ENCODE measurements around the gene CACNA1H. TPM values are rescaled to one million over a fixed set of nuclear protein-coding genes. Genes with fewer than 3 reads are reported as not detected.

CACNA1H gene
- total RNA-seq, 4 donors from 2014 or later = 17.0 to 63.6 (median 39.5) TPM

GRCh38 chr16:1177053-1177452 lies 24.1 kb downstream of the CACNA1H start:
- Histone ChIP-seq H3K27ac (peak overlapping the region in 3 of 4 donors; percentile 82 to 92 (median 83)), H3K9me3 (no peaks in the 10 kb centered on the region), H3K4me1 (peaks cover 6 to 32% (median 20%) of the 10 kb centered on the region in 4 donors), H3K4me3 (no peak overlapping the region), H3K36me3 (no peaks in the 10 kb centered on the region), H3K27me3 (peaks cover 8% of the 10 kb centered on the region)
- no peak for DNase-seq
- 78% methylated on average over 19 of the region's 19 CpGs; no CpG with 5 or more reads in 1 of the 2 donors for WGBS, 2 donors (ENCODE audit: low coverage in 1 of 2)
- intact Hi-C loops (cut with DNase I; ENCODE audit: low total_unique reads) (no loop called here), in situ Hi-C loops (cut with MboI; ENCODE audit: low pct_ligation_motif_present in 1 of 4, low pct_unique_long_range_greater_than_20kb in 1 of 4, low sequenced_read_pairs in 3 of 4) (no loop called here)
- no peak for TF ChIP-seq POLR2AphosphoS5 (IDR thresholded peaks at IDR 0.05)
- TF ChIP-seq EP300 (IDR thresholded peaks at IDR 0.05; ENCODE audit: low read depth) = no peak
- TF ChIP-seq POLR2A (IDR thresholded peaks at IDR 0.05) = no peak
- TF ChIP-seq, protein P1, sequence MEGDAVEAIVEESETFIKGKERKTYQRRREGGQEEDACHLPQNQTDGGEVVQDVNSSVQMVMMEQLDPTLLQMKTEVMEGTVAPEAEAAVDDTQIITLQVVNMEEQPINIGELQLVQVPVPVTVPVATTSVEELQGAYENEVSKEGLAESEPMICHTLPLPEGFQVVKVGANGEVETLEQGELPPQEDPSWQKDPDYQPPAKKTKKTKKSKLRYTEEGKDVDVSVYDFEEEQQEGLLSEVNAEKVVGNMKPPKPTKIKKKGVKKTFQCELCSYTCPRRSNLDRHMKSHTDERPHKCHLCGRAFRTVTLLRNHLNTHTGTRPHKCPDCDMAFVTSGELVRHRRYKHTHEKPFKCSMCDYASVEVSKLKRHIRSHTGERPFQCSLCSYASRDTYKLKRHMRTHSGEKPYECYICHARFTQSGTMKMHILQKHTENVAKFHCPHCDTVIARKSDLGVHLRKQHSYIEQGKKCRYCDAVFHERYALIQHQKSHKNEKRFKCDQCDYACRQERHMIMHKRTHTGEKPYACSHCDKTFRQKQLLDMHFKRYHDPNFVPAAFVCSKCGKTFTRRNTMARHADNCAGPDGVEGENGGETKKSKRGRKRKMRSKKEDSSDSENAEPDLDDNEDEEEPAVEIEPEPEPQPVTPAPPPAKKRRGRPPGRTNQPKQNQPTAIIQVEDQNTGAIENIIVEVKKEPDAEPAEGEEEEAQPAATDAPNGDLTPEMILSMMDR (IDR thresholded peaks at IDR 0.05) = no peak

GRCh38 chr16:1177750-1178149 lies 24.8 kb downstream of the CACNA1H start:
- TF ChIP-seq EP300 (IDR thresholded peaks at IDR 0.05; ENCODE audit: low read depth) (no peak), POLR2A (IDR thresholded peaks at IDR 0.05) (no peak), POLR2AphosphoS5 (IDR thresholded peaks at IDR 0.05) (no peak)
- TF ChIP-seq, protein P1 (IDR thresholded peaks at IDR 0.05) = no peak
- Histone ChIP-seq H3K4me3 (no peak overlapping the region), H3K9me3 (no peaks in the 10 kb centered on the region), H3K36me3 (no peaks in the 10 kb centered on the region), H3K27me3 (peaks cover 8% of the 10 kb centered on the region), H3K27ac (peak overlapping the region in 2 of 4 donors; percentile 82 to 92), H3K4me1 (peaks cover 10 to 37% (median 26%) of the 10 kb centered on the region in 4 donors)
- WGBS, 2 donors (ENCODE audit: low coverage in 1 of 2) = 74% methylated on average over 11 of the region's 13 CpGs; no CpG with 5 or more reads in 1 of the 2 donors
- no peak for DNase-seq
- in situ Hi-C loops (cut with MboI; ENCODE audit: low pct_ligation_motif_present in 1 of 4, low pct_unique_long_range_greater_than_20kb in 1 of 4, low sequenced_read_pairs in 3 of 4) = no loop called here
- intact Hi-C loops (cut with DNase I; ENCODE audit: low total_unique reads) = no loop called here

GRCh38 chr16:1178295-1178910 lies 25.5 kb downstream of the CACNA1H start:
- in situ Hi-C loops (cut with MboI; ENCODE audit: low pct_ligation_motif_present in 1 of 4, low pct_unique_long_range_greater_than_20kb in 1 of 4, low sequenced_read_pairs in 3 of 4) (no loop called here), intact Hi-C loops (cut with DNase I; ENCODE audit: low total_unique reads) (no loop called here)
- Histone ChIP-seq H3K9me3 (no peaks in the 10 kb centered on the region), H3K27me3 (peaks cover 8% of the 10 kb centered on the region), H3K27ac (peak overlapping the region; percentile 1 to 92 (median 86)), H3K4me1 (peaks cover 14 to 43% (median 31%) of the 10 kb centered on the region in 4 donors), H3K4me3 (no peak overlapping the region), H3K36me3 (no peaks in the 10 kb centered on the region)
- WGBS, 2 donors (ENCODE audit: low coverage in 1 of 2) = 60 to 76% methylated on average over 1 to 21 of the region's 21 CpGs
- TF ChIP-seq POLR2AphosphoS5 (IDR thresholded peaks at IDR 0.05) = no peak
- TF ChIP-seq, protein P1 (IDR thresholded peaks at IDR 0.05) = no peak
- DNase-seq = no peak

GRCh38 chr16:1180549-1181403 lies 27.9 kb downstream of the CACNA1H start:
- H3K27me3 ChIP-seq = peaks cover 8% of the 10 kb centered on the region
- peaks cover 12 to 36% (median 28%) of the 10 kb centered on the region in 4 donors for H3K4me1 ChIP-seq
- in situ Hi-C loops (cut with MboI; ENCODE audit: low pct_ligation_motif_present in 1 of 4, low pct_unique_long_range_greater_than_20kb in 1 of 4, low sequenced_read_pairs in 3 of 4) = no loop called here
- DNase-seq = no peak
- no peaks in the 10 kb centered on the region for H3K9me3 ChIP-seq
- H3K27ac ChIP-seq = peak overlapping the region; percentile 83 to 90 (median 86)
- TF ChIP-seq, protein P1 (IDR thresholded peaks at IDR 0.05) = no peak
- TF ChIP-seq POLR2A (IDR thresholded peaks at IDR 0.05) (no peak), POLR2AphosphoS5 (IDR thresholded peaks at IDR 0.05) (peak in 1 of 3 donors; percentile 37)
- H3K36me3 ChIP-seq = no peaks in the 10 kb centered on the region
- intact Hi-C loops (cut with DNase I; ENCODE audit: low total_unique reads) = loop anchor here (2.0 kb wide), 1 partner anchor 24 kb away; no protein-coding TSS in a partner anchor
- H3K4me3 ChIP-seq = no peak overlapping the region
- 40% methylated on average over 8 of the region's 38 CpGs; no CpG with 5 or more reads in 1 of the 2 donors for WGBS, 2 donors (ENCODE audit: low coverage in 1 of 2)
